Left ventricle myocardium superior (tissue), 1 donor: ENCODE data around the gene GPHN. TPM values are rescaled to one million over a fixed set of nuclear protein-coding genes. Genes with fewer than 3 reads are reported as not detected.
"Not testable (repeated sequence)": the region's sequence is repeated elsewhere in the genome, so short reads cannot be mapped to it uniquely, and the experiment has no call there.

Experiments
- ATAC-seq: fragments of 200-7000 bp; cut with Tn5 transposase; one replicate; pipeline ENCODE4 v1.9.1; 2020; ENCODE audit warnings: mild to moderate bottlenecking, moderate library complexity
- DNase-seq: peaks from one replicate; pipeline ENCODE4 v3.0.0-alpha.2; 2020
- intact Hi-C: fragments of 100-400 bp; cut with micrococcal nuclease; formaldehyde crosslinking; loops from one replicate; pipeline ENCODE4 v1.11.0; 2022
- total RNA-seq: library from RNA; stranded (reverse); fragmentation: NEBNext Ultra II Directional; extraction: Animal tissue kit (Norgen Biotek cat#: 25700); gene quantifications from one replicate; pipeline ENCODE4 v1.2.1, GENCODE V29; 2021
- donor health status: DM: no; HTN: yes; CAD: no; lungs with severe emphysema.

Gene GPHN
- total RNA-seq, 1 donor from 2014 or later: 25.0 TPM

- ATAC-seq: no peak
- no peak for DNase-seq
- intact Hi-C loops: loop anchor here (10.0 kb wide), 1 partner anchor 248 kb away; no protein-coding TSS in a partner anchor
These were observed 11.0 kb upstream of the GPHN start for GRCh38 chr14:66496911-66497310.

GRCh38 chr14:66498311-66498710, 9.6 kb upstream of the GPHN start:
- intact Hi-C loops: loop anchor here (10.0 kb wide), 1 partner anchor 246 kb away; no protein-coding TSS in a partner anchor
- DNase-seq (no peak), ATAC-seq (no peak)

- intact Hi-C loops: no loop called here
- DNase-seq: no peak
- ATAC-seq: no peak
These were observed 6.4 kb upstream of the GPHN start for GRCh38 chr14:66501592-66501991.

DNA sequence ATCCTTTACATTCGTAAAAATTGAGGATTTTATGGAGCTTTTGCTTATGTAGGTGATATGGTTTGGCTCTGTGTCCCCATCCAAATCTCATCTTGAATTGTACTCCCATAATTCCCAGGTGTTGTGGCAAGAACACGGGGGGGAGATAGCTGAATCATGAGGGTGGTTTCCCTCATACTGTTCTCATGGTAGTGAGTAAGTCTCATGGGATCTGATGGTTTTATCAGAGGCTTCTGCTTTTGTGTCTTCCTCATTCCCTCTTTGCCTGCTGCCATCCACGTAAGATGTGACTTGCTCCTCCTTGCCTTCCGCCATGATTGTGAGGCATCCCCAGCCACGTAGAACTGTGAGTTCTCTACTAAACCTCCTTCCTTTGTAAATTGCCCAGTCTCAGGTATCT, 5.1 kb upstream of the GPHN start:
- intact Hi-C loops: not testable (repeated sequence)

GRCh38 chr14:66503532-66503931, 4.4 kb upstream of the GPHN start:
- ATAC-seq: no peak
- no peak for DNase-seq
- intact Hi-C loops: no loop called here

More for the DNA sequence above, 5.1 kb upstream of the GPHN start:
- ATAC-seq, DNase-seq: not testable (repeated sequence)

- intact Hi-C loops: loop anchor here (5.0 kb wide), 1 partner anchor 60 kb away; no protein-coding TSS in a partner anchor
- peak; percentile 28 for ATAC-seq
- no peak for DNase-seq
These were observed 696 bp upstream of the GPHN start for GRCh38 chr14:66507181-66507721.

- intact Hi-C loops: loop anchor here (5.0 kb wide), 1 partner anchor 59 kb away; no protein-coding TSS in a partner anchor
- ATAC-seq (no peak), DNase-seq (no peak)
These were observed 549 bp downstream of the GPHN start for GRCh38 chr14:66508547-66508845.

GRCh38 chr14:66508846-66509621, 1.1 kb downstream of the GPHN start:
- DNase-seq (peak; percentile 52), ATAC-seq (peak; percentile 28)
- intact Hi-C loops: loop anchor here (5.0 kb wide), 1 partner anchor 58 kb away; no protein-coding TSS in a partner anchor

DNA sequence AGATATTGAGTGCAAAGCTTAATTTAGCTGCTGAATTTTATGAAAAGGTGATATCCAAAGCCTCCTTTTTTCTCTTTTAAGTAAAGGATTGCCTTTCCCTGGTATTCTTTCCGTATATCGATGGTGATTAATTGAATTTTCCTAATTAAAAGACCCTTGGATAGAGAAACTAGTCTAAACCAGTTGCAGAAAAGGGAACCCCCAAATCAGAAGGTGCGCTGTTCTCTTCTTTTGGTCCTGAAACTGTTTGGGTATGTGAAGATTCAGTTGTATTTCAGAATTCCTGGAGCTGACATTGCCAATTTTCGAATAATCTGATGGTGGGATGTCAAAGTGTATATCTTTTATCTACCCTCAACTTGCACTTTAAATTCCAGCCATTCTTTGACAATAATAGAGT, 1.9 kb downstream of the GPHN start:
- ATAC-seq (no peak), DNase-seq (no peak)
- intact Hi-C loops: loop anchor here (5.0 kb wide), 1 partner anchor 57 kb away; no protein-coding TSS in a partner anchor

GRCh38 chr14:66511849-66512248, 3.9 kb downstream of the GPHN start:
- intact Hi-C loops: no loop called here
- DNase-seq (no peak), ATAC-seq (no peak)

GRCh38 chr14:66514213-66514612, 6.3 kb downstream of the GPHN start:
- ATAC-seq (no peak), DNase-seq (no peak)
- intact Hi-C loops: no loop called here

GRCh38 chr14:66530526-66530925, 22.6 kb downstream of the GPHN start:
- DNase-seq (no peak), ATAC-seq (no peak)
- intact Hi-C loops: no loop called here

DNA sequence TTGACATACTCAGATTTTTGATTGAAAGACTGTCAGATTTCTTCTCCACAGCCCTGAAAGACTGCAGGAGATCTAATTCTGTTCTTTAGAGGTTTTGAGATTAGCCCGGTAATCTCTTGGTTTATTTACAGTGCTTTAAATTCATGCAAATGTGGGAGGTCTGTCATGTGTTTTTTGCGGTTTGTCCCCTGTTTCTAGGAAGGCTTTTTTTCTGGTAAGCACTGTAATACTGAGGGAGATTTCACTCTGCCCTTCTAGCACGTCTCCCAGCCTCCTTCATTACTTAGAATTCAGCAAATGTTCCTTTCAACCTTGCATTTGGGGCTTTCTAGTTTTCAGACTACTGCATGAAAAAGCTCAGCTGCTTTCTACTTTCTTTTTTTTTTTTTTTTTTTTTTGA, 31.1 kb downstream of the GPHN start:
- ATAC-seq: no peak
- DNase-seq: no peak
- intact Hi-C loops: no loop called here

GRCh38 chr14:66540038-66540437, 32.1 kb downstream of the GPHN start:
- peak; percentile 87 for ATAC-seq

GRCh38 chr14:66541627-66542026, 33.7 kb downstream of the GPHN start:
- DNase-seq (no peak), ATAC-seq (no peak)
- intact Hi-C loops: no loop called here

More at GRCh38 chr14:66540038-66540437, 32.1 kb downstream of the GPHN start:
- no peak for DNase-seq
- intact Hi-C loops: no loop called here

- intact Hi-C loops: no loop called here
- DNase-seq (no peak), ATAC-seq (peak; percentile 37)
These were observed 36.0 kb downstream of the GPHN start for GRCh38 chr14:66543996-66544395.

GRCh38 chr14:66545191-66545590, 37.2 kb downstream of the GPHN start:
- ATAC-seq, intact Hi-C loops, DNase-seq: not testable (repeated sequence)

DNA sequence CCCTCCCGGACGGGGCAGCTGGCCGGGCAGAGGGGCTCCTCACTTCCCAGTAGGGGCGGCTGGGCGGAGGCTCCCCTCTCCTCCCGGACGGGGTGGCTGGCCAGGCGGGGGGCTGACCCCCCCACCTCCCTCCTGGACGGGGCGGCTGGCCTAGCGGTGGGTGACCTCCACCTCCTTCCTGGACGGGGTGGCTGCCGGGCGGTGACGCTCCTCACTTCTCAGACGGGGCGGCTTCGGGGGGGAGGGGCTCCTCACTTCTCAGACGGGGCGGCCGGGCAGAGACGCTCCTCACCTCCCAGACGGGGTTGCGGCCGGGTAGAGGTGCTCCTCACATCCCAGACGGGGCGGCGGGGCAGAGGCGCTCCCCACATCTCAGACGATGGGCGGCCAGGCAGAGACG, 37.8 kb downstream of the GPHN start:
- DNase-seq, ATAC-seq, intact Hi-C loops: not testable (repeated sequence)

DNA sequence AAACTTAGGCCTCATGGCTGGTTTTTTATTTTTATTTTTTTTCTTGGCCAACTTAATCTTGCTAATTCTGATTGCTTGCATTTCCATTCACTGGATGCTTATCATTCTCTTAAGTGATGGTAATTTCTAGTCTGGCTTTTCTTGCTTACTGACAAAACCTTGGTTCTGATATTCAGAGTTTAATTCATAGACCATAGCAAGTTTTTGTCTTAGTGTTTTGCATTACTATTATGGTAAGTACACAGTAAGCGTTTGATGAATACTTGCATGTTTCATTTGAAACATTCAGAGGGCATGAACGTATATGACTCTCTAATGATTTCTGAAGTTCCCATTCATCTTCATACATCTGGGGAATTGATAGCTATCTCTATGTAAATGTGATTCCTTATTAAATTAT, 55.8 kb downstream of the GPHN start:
- ATAC-seq: no peak

GRCh38 chr14:66568220-66568619, 60.3 kb downstream of the GPHN start:
- intact Hi-C loops: loop anchor here (5.0 kb wide), 1 partner anchor 61 kb away; the partner anchor contains the start of gene GPHN
- DNase-seq (no peak), ATAC-seq (no peak)

More for the DNA sequence above, 55.8 kb downstream of the GPHN start:
- no peak for DNase-seq
- intact Hi-C loops: no loop called here

- no peak for DNase-seq
- no peak for ATAC-seq
- intact Hi-C loops: no loop called here
These were observed 64.9 kb downstream of the GPHN start for GRCh38 chr14:66572826-66573225.
